Measurements from ENCODE around the gene XRCC5.

GRCh38 chr2:216081012-216081411 is 28.1 kb upstream of the XRCC5 start:
- TF ChIP-seq CREB5 (CRISPR knock-in tag; IDR thresholded peaks at IDR 0.05; ENCODE audit: low read depth) (no peak), ARNTL (CRISPR knock-in tag; IDR thresholded peaks at IDR 0.05; ENCODE audit: borderline replicate concordance, low read depth) (no peak), TCF4 (CRISPR knock-in tag; IDR thresholded peaks at IDR 0.05; ENCODE audit: borderline replicate concordance) (no peak), ZNF70 (CRISPR knock-in tag; IDR thresholded peaks at IDR 0.05) (no peak), PATZ1 (CRISPR knock-in tag; IDR thresholded peaks at IDR 0.05; ENCODE audit: borderline replicate concordance) (no peak), ZNF565 (CRISPR knock-in tag; conservative IDR thresholded peaks at IDR 0.05; ENCODE audit: low read depth) (no peak), ESRRG (CRISPR knock-in tag; IDR thresholded peaks at IDR 0.05) (no peak), RARB (CRISPR knock-in tag; IDR thresholded peaks at IDR 0.05) (no peak), POU6F1 (CRISPR knock-in tag; IDR thresholded peaks at IDR 0.05; ENCODE audit: borderline replicate concordance, low read depth) (no peak), ZNF8 (CRISPR knock-in tag; IDR thresholded peaks at IDR 0.05) (no peak), ZFP3 (CRISPR knock-in tag; IDR thresholded peaks at IDR 0.05) (no peak), ZFP30 (CRISPR knock-in tag; IDR thresholded peaks at IDR 0.05) (no peak)
